Measurements from ENCODE around the gene NEO1.
A peak's percentile ranks its signal among the peaks of the same experiment; 100 is the strongest.

NEO1 gene

DNA sequence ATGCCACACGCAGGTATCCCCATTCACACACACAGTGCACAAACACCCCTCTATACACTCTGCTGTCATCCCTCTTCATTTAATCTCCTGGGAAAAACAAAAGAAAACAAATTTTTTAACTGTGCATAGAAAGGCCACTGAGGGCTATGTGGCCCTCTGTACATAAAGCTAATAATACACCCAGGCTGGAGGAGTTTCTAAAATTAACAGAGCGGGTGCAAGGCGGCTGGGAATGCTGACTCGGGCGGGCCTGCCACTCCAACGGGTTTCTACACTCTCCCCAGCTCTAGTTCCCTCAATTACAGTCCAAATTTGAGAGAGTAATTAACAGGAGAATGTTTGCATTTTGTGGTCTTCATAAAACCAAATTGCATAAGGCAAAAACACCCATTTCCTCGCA is 293.4 kb downstream of the NEO1 start:
- DNase-seq (ENCODE audit: low read depth in 2 of 2, low spot score in 1 of 2), result no peak

DNA sequence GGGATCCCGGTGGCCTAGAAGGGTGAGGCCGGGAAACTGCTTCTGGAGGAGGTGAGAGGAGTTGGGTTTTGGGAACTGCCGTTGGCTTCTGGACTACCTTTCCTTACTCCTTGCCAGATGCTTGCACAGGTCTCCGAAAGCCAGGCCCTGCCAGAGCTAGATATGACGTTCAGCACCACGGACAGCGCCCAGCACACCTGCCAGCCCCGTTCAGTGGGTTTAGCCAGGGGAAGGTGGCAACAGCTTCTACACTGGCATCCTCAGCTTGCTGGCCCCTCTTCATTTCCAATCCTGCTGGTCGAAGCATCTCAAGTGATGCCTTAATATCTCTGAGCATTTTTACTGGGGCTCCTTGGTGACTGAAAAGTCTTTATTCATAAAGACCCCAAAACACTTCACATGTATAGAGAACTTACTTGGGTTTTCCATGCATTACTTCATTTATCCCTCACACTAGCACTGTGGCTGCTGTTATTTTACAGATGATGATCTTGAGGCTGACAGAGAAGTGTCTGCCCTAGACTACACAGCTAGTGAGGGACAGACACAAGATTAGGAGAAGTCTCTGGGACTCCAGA is 294.6 kb downstream of the NEO1 start:
- DNase-seq (ENCODE audit: low read depth in 2 of 2, low spot score in 1 of 2), result peak; percentile 4 to 21

DNA sequence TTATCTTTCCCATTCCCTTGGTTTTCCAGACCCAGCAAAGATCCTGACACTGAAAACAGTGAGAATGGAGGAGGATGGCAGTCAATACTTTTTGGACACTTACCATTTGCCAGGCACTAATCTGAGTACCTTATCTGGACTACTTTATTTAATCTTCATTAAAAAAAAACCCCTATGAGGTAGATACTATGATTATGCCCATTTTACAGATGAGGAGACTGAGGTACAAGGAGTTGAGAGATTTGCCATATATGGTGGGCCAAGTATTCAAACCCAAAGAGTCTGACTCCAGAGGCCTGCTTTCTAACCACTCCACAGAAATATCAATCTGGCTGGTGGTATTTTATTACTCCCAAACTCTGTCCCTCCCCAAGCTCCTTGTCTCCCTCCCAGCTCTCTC is 296.9 kb downstream of the NEO1 start:
- DNase-seq (ENCODE audit: low read depth in 2 of 2, low spot score in 1 of 2), result no peak

DNA sequence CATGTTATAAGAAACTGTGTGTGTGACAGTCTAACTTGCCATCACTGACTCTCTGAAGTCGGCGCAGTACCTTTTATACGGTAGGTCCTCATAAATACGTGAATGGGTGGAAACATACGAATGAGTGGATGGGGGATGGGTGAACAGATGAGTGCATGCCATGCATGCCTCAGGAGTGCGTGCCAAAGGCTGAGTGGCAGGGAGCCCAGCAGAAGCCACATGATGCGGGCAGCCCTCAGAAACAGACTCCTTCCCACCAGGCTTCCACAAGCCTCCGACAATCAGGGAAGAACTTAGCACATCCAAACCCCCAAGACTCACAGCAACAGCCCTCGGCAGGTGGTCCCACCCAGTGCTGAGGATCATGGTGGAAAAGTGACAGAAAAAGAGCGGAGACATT is 299.8 kb downstream of the NEO1 start:
- no peak for DNase-seq (ENCODE audit: low read depth in 2 of 2, low spot score in 1 of 2)

DNA sequence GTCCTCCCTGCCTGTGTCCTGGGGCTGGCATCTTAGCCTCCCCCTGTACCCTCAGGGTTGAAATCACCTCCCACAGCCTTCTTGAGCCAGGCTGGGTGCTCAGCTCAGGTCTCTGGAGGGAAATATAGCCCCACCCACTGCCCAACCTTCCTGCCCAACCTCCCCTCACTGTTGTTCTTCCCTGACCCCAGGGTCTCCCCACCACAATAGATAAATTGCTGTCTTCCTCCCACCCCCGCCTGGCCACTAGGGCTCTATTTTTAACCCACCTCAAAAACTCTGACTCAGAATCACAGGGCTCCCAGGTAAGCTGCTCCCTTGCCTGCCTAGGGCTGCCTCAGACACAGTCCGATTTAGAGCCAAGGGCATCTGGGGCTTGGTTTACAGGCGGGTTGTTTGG is 301.5 kb downstream of the NEO1 start:
- no peak for DNase-seq (ENCODE audit: low read depth in 2 of 2, low spot score in 1 of 2)

DNA sequence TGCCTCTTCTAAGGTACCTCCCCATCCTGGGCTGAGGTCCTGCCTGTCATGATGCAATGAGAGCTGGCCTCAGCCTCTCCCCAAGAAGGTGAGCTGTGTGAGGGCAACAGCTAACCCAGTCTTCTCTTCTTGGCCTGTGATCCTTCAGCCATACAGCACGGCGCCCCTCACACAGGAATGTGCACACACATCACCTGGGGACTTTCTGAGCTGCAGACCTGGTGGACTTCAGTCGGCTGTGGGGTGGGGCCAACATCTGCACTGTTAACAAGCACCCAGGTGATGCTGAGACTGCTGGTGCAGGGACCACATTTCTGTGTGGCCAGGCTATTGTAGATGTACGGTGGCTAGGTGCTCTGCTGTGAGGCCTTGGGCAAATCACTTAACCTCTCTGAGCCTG is 302.0 kb downstream of the NEO1 start:
- no peak for DNase-seq (ENCODE audit: low read depth in 2 of 2, low spot score in 1 of 2)
